ENCODE results near the gene LEUTX.
A peak's percentile ranks its signal among the peaks of the same experiment; 100 is the strongest.

The LEUTX gene

GRCh38 chr19:39825093-39825463, 46.4 kb downstream of the LEUTX start:
- DNase-seq = no peak

- no peak for DNase-seq
Observed at GRCh38 chr19:39825531-39826076, 47.0 kb downstream of the LEUTX start.

GRCh38 chr19:39826311-39826945, 47.8 kb downstream of the LEUTX start:
- DNase-seq = no peak

GRCh38 chr19:39827216-39827615, 48.6 kb downstream of the LEUTX start:
- no peak for DNase-seq

GRCh38 chr19:39828015-39828653, 49.5 kb downstream of the LEUTX start:
- DNase-seq = no peak

- DNase-seq = no peak
Observed at GRCh38 chr19:39828654-39829032, 50.0 kb downstream of the LEUTX start.

GRCh38 chr19:39829702-39830275, 51.1 kb downstream of the LEUTX start:
- no peak for DNase-seq

- DNase-seq = no peak
Observed at GRCh38 chr19:39830406-39830805, 51.8 kb downstream of the LEUTX start.

GRCh38 chr19:39830847-39831246, 52.2 kb downstream of the LEUTX start:
- DNase-seq = no peak

GRCh38 chr19:39831679-39832078, 53.0 kb downstream of the LEUTX start:
- DNase-seq = no peak

GRCh38 chr19:39832341-39833083, 53.9 kb downstream of the LEUTX start:
- DNase-seq = no peak

GRCh38 chr19:39833160-39833463, 54.5 kb downstream of the LEUTX start:
- DNase-seq = no peak

- peak; percentile 98 for DNase-seq
Observed at GRCh38 chr19:39833464-39834286, 55.0 kb downstream of the LEUTX start, which contains the start of gene DYRK1B. DYRK1B (minus strand) TSS chr19:39834162; CDS start chr19:39831867, 2,295 bp downstream.

- DNase-seq = no peak
Observed at GRCh38 chr19:39834287-39834841, 55.7 kb downstream of the LEUTX start.

Data from stimulated activated CD4-positive, alpha-beta T cell treated with anti-CD3 and anti-CD28 coated beads, Interleukin-1b, Interleukin-23, amount 100 ng/mL, for 48 hours (primary cell).